SW480 (cell line): ENCODE data around the gene DMBX1.

Experiments
- DNase-seq: peaks from one replicate; pipeline ENCODE4 v3.0.0-alpha.2; 2016; ENCODE audit warnings: low spot score

Gene DMBX1

DNA sequence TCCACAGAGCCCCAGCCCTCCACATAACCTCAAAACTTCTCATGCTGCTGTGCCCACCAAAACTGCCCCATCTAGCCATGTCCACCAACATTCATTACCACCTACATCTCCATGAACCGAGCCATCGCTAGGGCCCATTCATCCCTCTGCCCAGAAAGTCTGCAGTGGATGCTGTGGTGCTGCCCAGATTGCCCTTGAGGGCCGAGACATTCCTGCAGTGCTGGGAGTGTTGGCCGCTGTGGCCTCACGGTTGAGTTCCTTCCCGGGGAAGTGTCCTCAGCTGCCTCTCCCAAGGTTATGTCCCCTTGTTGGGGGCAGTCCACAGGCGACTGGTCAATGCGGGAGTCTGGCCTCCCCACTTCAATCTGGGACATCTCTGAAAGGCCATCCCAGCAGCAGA is 30.3 kb upstream of the DMBX1 start:
- no peak for DNase-seq

- DNase-seq, result no peak
Observed at GRCh38 chr1:46461017-46461808, 28.4 kb upstream of the DMBX1 start.

DNA sequence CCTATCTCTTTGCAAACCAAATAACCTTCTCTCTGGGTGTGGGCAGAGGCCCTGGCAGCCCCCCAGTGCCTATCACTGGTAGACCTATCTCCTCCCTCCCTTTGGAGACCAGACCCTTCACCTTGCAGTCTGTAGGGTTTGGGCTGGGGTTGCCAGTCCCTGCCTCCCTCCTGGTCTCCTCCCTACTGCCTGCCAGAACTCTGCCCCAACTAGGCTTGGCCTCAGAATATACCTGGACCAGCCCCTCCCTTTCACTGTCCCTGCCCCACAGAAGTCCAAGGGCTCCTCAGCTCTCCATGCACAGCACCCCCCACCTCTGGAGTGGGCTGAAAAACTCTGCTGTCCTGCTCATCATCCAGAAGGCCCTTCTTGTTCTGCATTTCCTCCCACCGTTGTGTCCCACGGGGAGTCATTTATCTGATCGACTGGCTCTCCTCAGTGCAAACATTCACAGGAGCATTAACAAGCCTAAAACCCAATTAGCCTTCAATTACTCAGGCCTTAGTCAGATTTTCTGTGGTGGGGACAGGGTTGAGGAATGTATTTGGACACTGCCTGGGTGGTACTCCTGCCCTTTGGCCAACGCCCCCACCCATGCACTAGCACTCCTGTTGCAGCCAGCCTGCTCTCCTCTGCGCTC is 27.7 kb upstream of the DMBX1 start:
- DNase-seq, result no peak

- no peak for DNase-seq
Observed at GRCh38 chr1:46464013-46464548, 25.6 kb upstream of the DMBX1 start.

GRCh38 chr1:46464915-46465314 is 24.7 kb upstream of the DMBX1 start:
- no peak for DNase-seq

DNA sequence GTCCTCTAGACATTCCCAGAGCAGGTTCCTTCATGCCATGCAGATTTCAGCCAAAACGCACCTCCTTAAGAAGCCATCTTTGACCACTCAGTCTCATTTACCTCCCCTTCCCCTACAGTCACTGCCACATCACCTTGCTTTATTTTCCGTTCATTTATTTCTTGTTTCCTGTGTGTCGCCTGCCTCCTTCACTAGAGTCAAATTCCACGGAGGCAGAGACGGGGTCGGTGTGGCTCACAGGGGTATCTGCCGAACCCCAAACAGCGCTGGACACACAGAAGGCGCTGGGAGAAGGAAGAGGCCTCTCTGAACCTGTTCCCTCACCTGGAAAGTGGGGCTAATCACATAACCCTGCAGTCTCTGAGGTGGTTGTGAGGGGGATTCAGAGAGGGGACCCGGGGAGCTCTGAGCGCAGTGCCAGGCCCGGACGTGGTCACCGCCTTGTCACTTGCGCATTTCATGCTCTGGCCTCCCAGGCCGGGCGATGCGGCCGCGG is 23.6 kb upstream of the DMBX1 start:
- no peak for DNase-seq

GRCh38 chr1:46466477-46467182 is 23.0 kb upstream of the DMBX1 start:
- DNase-seq, result no peak

DNA sequence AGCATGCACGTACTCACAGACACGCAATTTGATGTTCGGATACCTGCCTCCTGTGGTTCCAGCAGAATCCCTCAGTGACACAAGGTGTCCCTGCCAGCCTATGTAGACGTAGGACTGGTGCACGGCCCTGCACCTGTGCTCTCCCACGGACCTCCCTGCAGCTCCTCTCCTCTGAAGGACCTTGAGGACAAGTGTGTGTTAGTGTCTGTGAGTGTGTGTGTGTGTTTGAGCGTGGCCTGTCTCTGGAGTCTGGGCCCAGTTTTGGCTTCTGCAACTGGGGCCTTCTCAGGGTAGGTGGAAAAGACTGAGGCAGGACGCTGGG is 22.5 kb upstream of the DMBX1 start:
- no peak for DNase-seq

DNA sequence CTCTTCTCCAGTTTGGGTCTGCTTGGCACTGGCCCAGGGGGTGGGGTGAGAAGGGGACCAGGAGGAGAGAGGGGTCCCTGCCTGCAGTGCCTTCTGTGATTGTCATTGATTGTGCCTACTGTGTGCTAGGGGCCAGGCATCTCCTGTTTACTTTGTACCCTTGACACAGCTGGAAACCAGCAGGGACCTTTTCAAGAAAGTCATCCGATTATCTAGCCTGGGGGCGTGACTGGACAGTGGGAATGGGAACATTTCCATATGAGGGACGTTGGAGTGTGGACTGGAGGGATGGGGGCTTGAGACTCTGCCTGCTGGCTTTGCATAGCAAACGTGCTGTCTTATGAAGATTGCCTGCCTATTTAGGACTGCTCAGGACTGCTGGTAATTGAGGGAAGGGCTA is 19.8 kb upstream of the DMBX1 start:
- no peak for DNase-seq

DNA sequence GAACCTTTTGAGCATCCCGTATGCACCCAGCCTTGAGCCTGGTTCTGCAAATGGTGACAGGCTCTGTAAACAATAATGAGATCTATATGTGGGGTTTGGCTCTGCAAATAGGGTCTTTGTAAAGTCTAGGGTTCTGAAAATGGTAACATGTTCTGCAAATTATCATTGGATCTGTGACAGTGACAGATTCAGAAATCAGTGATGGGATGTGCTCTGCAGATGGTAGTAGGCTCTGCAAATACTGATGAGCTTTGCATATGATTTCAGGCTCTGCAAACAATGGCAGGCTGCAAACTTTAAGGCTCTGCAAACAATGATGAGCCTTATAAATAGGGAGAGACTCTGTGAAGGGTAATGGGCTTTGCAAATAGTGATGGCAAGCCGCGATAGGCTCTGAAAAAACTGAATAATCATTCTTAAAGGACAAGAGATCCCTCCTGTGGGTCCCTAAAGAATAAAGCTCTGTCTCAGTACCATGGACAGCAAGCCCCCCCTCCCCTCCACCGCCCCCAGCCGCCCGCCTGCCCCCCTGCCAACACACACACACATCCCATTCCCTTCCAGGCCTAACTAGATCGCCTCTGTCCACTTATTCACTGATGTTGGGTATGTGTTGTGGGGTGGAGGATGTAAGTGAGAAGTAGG is 17.7 kb upstream of the DMBX1 start:
- DNase-seq, result no peak

DNA sequence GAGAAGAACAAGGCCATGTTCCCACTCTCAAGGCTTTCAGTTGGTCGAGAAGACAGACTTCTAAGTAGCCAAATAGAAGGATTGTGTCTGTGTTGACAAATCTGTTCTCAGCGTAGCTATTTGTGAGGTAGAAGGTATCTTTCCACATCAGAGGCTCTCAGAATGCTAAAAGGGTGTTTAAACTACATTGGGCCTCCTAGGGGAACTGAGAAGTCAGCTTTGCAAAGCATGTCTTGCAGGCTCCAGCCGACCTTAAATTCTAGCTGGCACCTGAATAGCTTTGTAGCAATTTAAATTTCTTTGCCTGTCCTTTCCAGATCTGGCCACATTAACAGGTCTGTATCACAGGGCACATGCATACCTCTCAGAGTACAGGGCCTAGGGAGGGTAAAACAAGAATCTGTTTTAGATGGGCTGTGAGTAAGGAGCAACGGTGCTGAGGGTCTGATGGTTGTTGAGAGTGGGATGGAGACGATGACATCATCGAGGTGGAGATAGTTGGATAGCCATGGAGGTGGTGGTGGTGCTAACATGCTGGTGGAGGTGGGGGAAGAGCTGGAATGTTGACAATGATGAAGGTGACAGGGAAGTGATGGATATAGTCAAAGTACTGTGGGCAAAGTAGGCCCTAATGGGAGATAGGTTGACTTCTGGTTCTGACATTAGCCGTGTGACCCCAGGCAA is 17.0 kb upstream of the DMBX1 start:
- no peak for DNase-seq

GRCh38 chr1:46473991-46474390 is 15.6 kb upstream of the DMBX1 start:
- no peak for DNase-seq

GRCh38 chr1:46474570-46474969 is 15.1 kb upstream of the DMBX1 start:
- DNase-seq, result no peak

- DNase-seq, result no peak
Observed at GRCh38 chr1:46476673-46477072, 13.0 kb upstream of the DMBX1 start.

GRCh38 chr1:46477153-46477929 is 12.3 kb upstream of the DMBX1 start:
- peak; percentile 60 for DNase-seq

GRCh38 chr1:46478721-46479485 is 10.7 kb upstream of the DMBX1 start:
- DNase-seq, result no peak

GRCh38 chr1:46479744-46480350 is 9.8 kb upstream of the DMBX1 start:
- no peak for DNase-seq

GRCh38 chr1:46480959-46481646 is 8.5 kb upstream of the DMBX1 start:
- DNase-seq, result peak; percentile 13

- no peak for DNase-seq
Observed at GRCh38 chr1:46481961-46482360, 7.7 kb upstream of the DMBX1 start.
